Panc1 (cell line): Measurements from ENCODE around the gene ETV2. TPM values are rescaled to one million over a fixed set of nuclear protein-coding genes. Genes with fewer than 3 reads are reported as not detected.

Experiments
- ATAC-seq: fragments of 200-7000 bp; cut with Tn5 transposase; 2 replicates; pipeline ENCODE4 v1.9.1; 2020; ENCODE audit warnings: mild to moderate bottlenecking, moderate library complexity
- BruUV-seq: library from RNA; stranded (reverse); fragments of 400-500 nt; replicated peaks from 2 replicates; lab custom pipeline; 2021; lab: Mats Ljungman, UMichigan
- CTCF ChIA-PET: fragments of 300-600 bp; sonication (Branson Sonifier 250); formaldehyde crosslinking; loops from one replicate; lab custom pipeline; 2022; ENCODE audit warnings: antibody characterized with exemption; lab: Charles Lee
- POLR2A ChIA-PET: fragments of 300-600 bp; sonication (Branson Sonifier 250); formaldehyde crosslinking; loops from one replicate; lab custom pipeline; 2022; ENCODE audit warnings: antibody characterized with exemption; lab: Charles Lee
- DNase-seq: peaks from one replicate; pipeline ENCODE4 v3.0.0-alpha.2; 2010; ENCODE audit warnings: low read depth, low spot score
- H3K27ac ChIP-seq: 2 replicates; pipeline ENCODE4 v1.5.1; 2011; ENCODE audit warnings: mild to moderate bottlenecking, low read length, inconsistent platforms
- H3K27me3 ChIP-seq: fragments of 200-500 bp; sonication (Bioruptor generic); 2 replicates; pipeline ENCODE4 v1.6.0; 2014; ENCODE audit warnings: low read length, inconsistent platforms; ENCODE audit not compliant: control insufficient read depth, insufficient read depth
- H3K36me3 ChIP-seq: fragments of 200-500 bp; sonication (Bioruptor generic); 2 replicates; pipeline ENCODE4 v1.5.1; 2014; ENCODE audit warnings: inconsistent platforms, mild to moderate bottlenecking, low read length, moderate library complexity; ENCODE audit not compliant: control insufficient read depth, insufficient read depth
- H3K4me1 ChIP-seq: 2 replicates; pipeline ENCODE4 v1.5.1; 2011; ENCODE audit warnings: inconsistent platforms, mild to moderate bottlenecking, low read length, moderate library complexity; ENCODE audit not compliant: control insufficient read depth, insufficient read depth
- H3K4me3 ChIP-seq, 2 experiments: 2 replicates each; pipeline ENCODE4 v1.5.1; 2011 to 2012; ENCODE audit warnings: low read depth in 2 of 2, low read length in 2 of 2, mild to moderate bottlenecking in 2 of 2, inconsistent platforms in 1 of 2, moderate library complexity in 1 of 2
- H3K9me3 ChIP-seq: fragments of 200-500 bp; sonication (Bioruptor generic); 2 replicates; pipeline ENCODE4 v1.5.1; 2014; ENCODE audit warnings: low read depth, mild to moderate bottlenecking, inconsistent platforms, low read length, moderate library complexity; ENCODE audit not compliant: control insufficient read depth, insufficient read depth
- CTCF ChIP-seq: fragments of 450-650 bp; IDR thresholded peaks from 2 replicates; pipeline ENCODE4 v1.5.1; 2017; ENCODE audit warnings: mild to moderate bottlenecking
- POLR2AphosphoS5 ChIP-seq: IDR thresholded peaks from 2 replicates; pipeline ENCODE4 v1.6.1; 2012; ENCODE audit warnings: mild to moderate bottlenecking, low read depth, low read length, moderate library complexity
- REST ChIP-seq, 2 experiments: IDR thresholded peaks; 2 replicates each; pipeline ENCODE4 v1.6.1; 2011 to 2012; ENCODE audit warnings: low read depth in 2 of 2, control low read depth in 1 of 2, low read length in 1 of 2, mild to moderate bottlenecking in 1 of 2, moderate library complexity in 1 of 2; ENCODE audit not compliant: insufficient read depth in 1 of 2
- SIN3A ChIP-seq: IDR thresholded peaks from 2 replicates; pipeline ENCODE4 v1.6.1; 2012; ENCODE audit warnings: low read depth, mild to moderate bottlenecking, low read length, moderate library complexity, borderline replicate concordance; ENCODE audit not compliant: insufficient read depth
- TCF7L2 ChIP-seq: IDR thresholded peaks from 2 replicates; pipeline ENCODE4 v1.6.1; 2011; ENCODE audit warnings: mild to moderate bottlenecking, low read depth, low read length, inconsistent platforms
- in situ Hi-C: cut with HindIII; loops from 2 replicates; pipeline ENCODE4 v1.10.0; 2016; ENCODE audit warnings: low sequenced_read_pairs, low pct_unique_long_range_greater_than_20kb
- intact Hi-C: fragments of 100-400 bp; cut with micrococcal nuclease; formaldehyde crosslinking; loops from one replicate; pipeline ENCODE4 v1.10.0; 2022; ENCODE audit not compliant: unreplicated experiment
- total RNA-seq: library from RNA; stranded (reverse); gene quantifications from one replicate; pipeline ENCODE4 v1.2.1, GENCODE V29; 2021; ENCODE audit not compliant: unreplicated experiment

Gene ETV2
- total RNA-seq, 1 experiment from 2014 or later = 2.8 TPM

GRCh38 chr19:35693835-35694599 lies 52.5 kb downstream of the ETV2 start:
- in situ Hi-C loops = no loop called here
- POLR2A ChIA-PET = interaction anchor here (0.6 to 0.7 kb wide), 3 partner anchors 55 to 188 kb away, joined by 3 to 7 read pairs (median 4); partner anchors contain the start of gene LIN37

More at GRCh38 chr19:35693835-35694599, 52.5 kb downstream of the ETV2 start:
- BruUV-seq = no TSS peak
- CTCF ChIA-PET = interaction anchor here (0.6 to 1.0 kb wide), 13 partner anchors 9 to 1430 kb away, joined by 3 to 9 read pairs (median 4); partner anchors contain the start of gene LIN37
- ATAC-seq = peak; percentile 100
- no peak for TF ChIP-seq TCF7L2
- peak; percentile 58; the same call in 1 of the 2 replicates for TF ChIP-seq POLR2AphosphoS5
- peak; percentile 100 for TF ChIP-seq CTCF
- 0 out of 2 replicates have a peak, but pooled peaks have one; percentile 41 for TF ChIP-seq SIN3A
- TF ChIP-seq REST (IDR thresholded peaks at IDR 0.05; ENCODE audit: insufficient read depth in 1 of 2, low read depth in 2 of 2, low read length in 1 of 2) = no peak; a peak in 1 of 4 replicates
- intact Hi-C loops = loop anchor here (2.0 kb wide), 1 partner anchor 23 kb away; no protein-coding TSS in a partner anchor
- Histone ChIP-seq H3K4me3 (no peak overlapping the region), H3K9me3 (no peaks in the 10 kb centered on the region), H3K27me3 (no peaks in the 10 kb centered on the region), H3K27ac (no peak overlapping the region), H3K4me1 (no peaks in the 10 kb centered on the region), H3K36me3 (no peaks in the 10 kb centered on the region)
- peak; percentile 85 for DNase-seq

Other genes with a start within 250 kb of the ETV2 start
- gene FFAR2, start 193.5 kb upstream of the ETV2 start, total RNA-seq = not detected
- not detected for gene KRTDAP, start 151.3 kb upstream of the ETV2 start, total RNA-seq
- 5.6 TPM for gene DMKN, start 128.1 kb upstream of the ETV2 start, total RNA-seq
- 0.39 TPM for gene SBSN, start 113.4 kb upstream of the ETV2 start, total RNA-seq
- not detected for gene GAPDHS, start 108.3 kb upstream of the ETV2 start, total RNA-seq
- 157 TPM for gene TMEM147, start 96.1 kb upstream of the ETV2 start, total RNA-seq
- not detected for gene ATP4A, start 78.1 kb upstream of the ETV2 start, total RNA-seq
- gene PMIS2, start 55.6 kb upstream of the ETV2 start, total RNA-seq = not detected
- gene HAUS5, start 29.0 kb upstream of the ETV2 start, total RNA-seq = 23.2 TPM
- 180 TPM for gene RBM42, start 12.7 kb upstream of the ETV2 start, total RNA-seq
- gene COX6B1, start 6.6 kb downstream of the ETV2 start, total RNA-seq = 835 TPM
- gene UPK1A, start 24.8 kb downstream of the ETV2 start, total RNA-seq = 0.67 TPM
- gene ZBTB32, start 62.8 kb downstream of the ETV2 start, total RNA-seq = not detected
- 68.8 TPM for gene KMT2B, start 76.3 kb downstream of the ETV2 start, total RNA-seq
- gene IGFLR1, start 100.7 kb downstream of the ETV2 start, total RNA-seq = 12.5 TPM
- gene U2AF1L4, start 103.7 kb downstream of the ETV2 start, total RNA-seq = 29.8 TPM
- 169 TPM for gene PSENEN, start 103.9 kb downstream of the ETV2 start, total RNA-seq
- gene LIN37, start 106.8 kb downstream of the ETV2 start, total RNA-seq = 23.5 TPM
- gene HSPB6, start 115.3 kb downstream of the ETV2 start, total RNA-seq = 0.87 TPM
- 63.9 TPM for gene PROSER3, start 116.4 kb downstream of the ETV2 start, total RNA-seq
- gene ARHGAP33, start 133.8 kb downstream of the ETV2 start, total RNA-seq = 35.8 TPM
- gene PRODH2, start 171.1 kb downstream of the ETV2 start, total RNA-seq = not detected
- gene NPHS1, start 210.8 kb downstream of the ETV2 start, total RNA-seq = 0.67 TPM
- gene KIRREL2, start 215.2 kb downstream of the ETV2 start, total RNA-seq = 5.0 TPM
- 74.6 TPM for gene APLP1, start 226.8 kb downstream of the ETV2 start, total RNA-seq